ENCODE results near the gene FAIM. TPM values are rescaled to one million over a fixed set of nuclear protein-coding genes. Genes with fewer than 3 reads are reported as not detected.
A peak's percentile ranks its signal among the peaks of the same experiment; 100 is the strongest.
"Not testable (repeated sequence)": the region's sequence is repeated elsewhere in the genome, so short reads cannot be mapped to it uniquely, and the experiment has no call there.

The FAIM gene, protein sequence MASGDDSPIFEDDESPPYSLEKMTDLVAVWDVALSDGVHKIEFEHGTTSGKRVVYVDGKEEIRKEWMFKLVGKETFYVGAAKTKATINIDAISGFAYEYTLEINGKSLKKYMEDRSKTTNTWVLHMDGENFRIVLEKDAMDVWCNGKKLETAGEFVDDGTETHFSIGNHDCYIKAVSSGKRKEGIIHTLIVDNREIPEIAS
- total RNA-seq (25.1 TPM), polyA plus RNA-seq (42.2 TPM)
- long read RNA-seq, donor 1, result 0 reads
- long read RNA-seq, donor 2, transcript FAIM-204 (5 exons, 946 nt), result minor isoform, 6 of 15 reads
- long read RNA-seq, donor 2, transcript FAIM-203 (5 exons, 927 nt), result major isoform, 9 of 15 reads
- long read RNA-seq, donor 2, partial matches to known transcripts, result 0 of 15 reads
- long read RNA-seq, donor 2, other reads (novel, unspliced or antisense), result 0 of 15 reads
- long read RNA-seq, donor 3, transcript FAIM-204 (5 exons, 946 nt), result major isoform, 16 of 25 reads
- long read RNA-seq, donor 3, transcript FAIM-203 (5 exons, 927 nt), result minor isoform, 7 of 25 reads
- long read RNA-seq, donor 3, partial matches to known transcripts, result 0 of 25 reads
- long read RNA-seq, donor 3, other reads (novel, unspliced or antisense), result 0 of 25 reads
- long read RNA-seq, donor 4, transcript FAIM-204 (5 exons, 946 nt), result major isoform, 6 of 10 reads
- long read RNA-seq, donor 4, partial matches to known transcripts, result 0 of 10 reads
- long read RNA-seq, donor 4, other reads (novel, unspliced or antisense), result 0 of 10 reads
- long read RNA-seq, donor 5, transcript FAIM-204 (5 exons, 946 nt), result minor isoform, 7 of 23 reads
- long read RNA-seq, donor 5, transcript FAIM-203 (5 exons, 927 nt), result major isoform, 10 of 23 reads
- long read RNA-seq, donor 5, partial matches to known transcripts, result 5 of 23 reads
- long read RNA-seq, donor 5, other reads (novel, unspliced or antisense), result 0 of 23 reads
- long read RNA-seq, donor 6, transcript FAIM-204 (5 exons, 946 nt), result major isoform, 11 of 16 reads
- long read RNA-seq, donor 6, partial matches to known transcripts, result 0 of 16 reads
- long read RNA-seq, donor 6, other reads (novel, unspliced or antisense), result 0 of 16 reads
- long read RNA-seq, donor 7, transcript FAIM-204 (5 exons, 946 nt), result major isoform, 5 of 5 reads
- long read RNA-seq, donor 7, partial matches to known transcripts, result 0 of 5 reads
- long read RNA-seq, donor 7, other reads (novel, unspliced or antisense), result 0 of 5 reads
- long read RNA-seq, donor 8, partial matches to known transcripts, result 0 of 6 reads
- long read RNA-seq, donor 8, other reads (novel, unspliced or antisense), result 0 of 6 reads
- long read RNA-seq, donor 9, transcript FAIM-203 (5 exons, 927 nt), result major isoform, 9 of 10 reads
- long read RNA-seq, donor 9, partial matches to known transcripts, result 0 of 10 reads
- long read RNA-seq, donor 9, other reads (novel, unspliced or antisense), result 0 of 10 reads
- long read RNA-seq, donor 10, partial matches to known transcripts, result 0 of 9 reads
- long read RNA-seq, donor 10, other reads (novel, unspliced or antisense), result 0 of 9 reads

DNA sequence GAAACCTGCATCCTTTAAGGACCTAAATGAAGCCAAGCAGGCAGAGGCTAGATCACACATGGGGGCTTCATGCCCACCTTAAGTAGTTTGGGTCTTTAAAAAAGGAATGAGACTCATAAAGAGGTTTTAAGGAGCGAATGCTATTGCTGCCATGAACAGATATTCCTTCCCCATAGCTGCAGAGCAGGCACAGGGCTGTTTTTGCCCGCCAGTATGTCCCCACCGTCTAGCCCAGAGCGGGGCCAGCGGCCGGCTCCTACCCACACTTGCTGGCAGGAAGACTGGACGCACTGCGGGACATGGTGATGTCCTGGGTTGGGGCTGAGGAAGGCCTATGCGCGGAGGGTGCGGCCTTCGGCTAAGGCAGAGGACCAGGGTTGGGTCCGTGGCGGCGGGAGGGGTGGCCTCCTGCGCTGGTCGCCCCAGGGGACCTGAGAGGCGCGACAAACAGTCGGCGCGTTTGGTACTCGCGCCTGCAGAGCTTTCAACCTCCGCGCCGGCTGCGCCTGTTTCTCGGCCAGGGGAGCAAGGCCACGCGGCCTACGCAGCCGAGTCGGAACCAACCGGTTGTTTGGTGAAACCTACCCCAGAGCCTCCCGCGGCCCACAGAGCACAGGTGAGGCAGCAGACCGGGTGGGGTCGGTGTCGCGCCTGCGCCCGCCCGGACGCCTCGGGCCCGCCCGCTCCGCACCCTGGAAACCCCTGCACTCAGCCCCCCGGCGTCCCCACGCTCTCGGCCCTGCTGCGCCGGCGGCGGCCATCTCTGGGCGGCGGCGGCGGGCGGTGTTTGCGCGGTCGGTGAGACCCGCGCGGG, at the start of gene FAIM:
TSS of gene FAIM (plus strand) at position 450 of the 814 bp plus-strand sequence. CDS start 10,956 bp downstream, outside the sequence.
- peaks cover 0 to 5% of the 10 kb centered on the region in 2 donors for H3K9me3 ChIP-seq (ENCODE audit: control insufficient read depth in 2 of 2, insufficient read depth in 1 of 2, low read length in 1 of 2)
- peak in 7 of 9 donors; percentile 48 to 83 (median 56) for DNase-seq (ENCODE audit: low read depth in 6 of 9, low spot score in 9 of 9)
- H3K36me3 ChIP-seq (ENCODE audit: control insufficient read depth in 2 of 2, insufficient read depth in 2 of 2, low read length in 1 of 2), result no peaks in the 10 kb centered on the region
- WGBS, result 4% methylated on average over 68 of the region's 68 CpGs
- peak within 1 kb of the TSS; percentile 90 to 96 for H3K27ac ChIP-seq (ENCODE audit: low read depth in 1 of 2, low read length in 1 of 2)
- H3K27me3 ChIP-seq (ENCODE audit: control insufficient read depth in 2 of 2, insufficient read depth in 1 of 2, low read length in 1 of 2), result no peaks in the 10 kb centered on the region
- H3K4me3 ChIP-seq (ENCODE audit: low read length in 2 of 2), result peak within 1 kb of the TSS; percentile 67 to 85
- H3K4me1 ChIP-seq (ENCODE audit: control insufficient read depth in 2 of 2, insufficient read depth in 2 of 2, low read length in 2 of 2), result peaks cover 14 to 26% of the 10 kb centered on the region in 2 donors

DNA sequence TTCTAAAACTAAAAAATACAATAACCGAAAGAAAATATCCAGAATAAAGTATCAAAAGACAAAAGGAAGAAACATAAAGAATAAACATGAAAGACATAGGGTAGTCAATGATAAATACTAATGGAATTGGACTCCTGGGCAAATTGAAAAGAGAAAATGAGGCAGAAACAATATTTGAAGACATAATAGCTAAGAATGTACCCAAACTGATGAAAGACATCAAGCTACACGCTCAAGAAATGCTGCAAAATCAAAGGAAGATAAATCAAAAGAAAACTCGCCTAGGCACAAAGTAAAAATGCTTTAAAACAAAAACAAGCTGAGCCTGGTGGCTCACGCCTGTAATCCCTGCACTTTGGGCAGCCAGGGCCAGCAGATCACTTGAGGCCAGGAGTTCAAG, 49.4 kb upstream of the FAIM start:
- no peaks in the 10 kb centered on the region for H3K27me3 ChIP-seq (ENCODE audit: control insufficient read depth in 2 of 2, insufficient read depth in 1 of 2, low read length in 1 of 2)
- H3K27ac ChIP-seq (ENCODE audit: low read depth in 1 of 2, low read length in 1 of 2), result no peak overlapping the region
- WGBS, result 72% methylated on average over 4 of the region's 4 CpGs
- DNase-seq (ENCODE audit: low read depth in 6 of 9, low spot score in 9 of 9), result no peak
- H3K4me3 ChIP-seq (ENCODE audit: low read length in 2 of 2), result no peak overlapping the region
- H3K36me3 ChIP-seq (ENCODE audit: control insufficient read depth in 2 of 2, insufficient read depth in 2 of 2, low read length in 1 of 2), result peaks cover 18 to 19% of the 10 kb centered on the region in 2 donors
- H3K9me3 ChIP-seq (ENCODE audit: control insufficient read depth in 2 of 2, insufficient read depth in 1 of 2, low read length in 1 of 2), result peaks cover 4 to 22% of the 10 kb centered on the region in 2 donors
- H3K4me1 ChIP-seq (ENCODE audit: control insufficient read depth in 2 of 2, insufficient read depth in 2 of 2, low read length in 2 of 2), result no peaks in the 10 kb centered on the region

DNA sequence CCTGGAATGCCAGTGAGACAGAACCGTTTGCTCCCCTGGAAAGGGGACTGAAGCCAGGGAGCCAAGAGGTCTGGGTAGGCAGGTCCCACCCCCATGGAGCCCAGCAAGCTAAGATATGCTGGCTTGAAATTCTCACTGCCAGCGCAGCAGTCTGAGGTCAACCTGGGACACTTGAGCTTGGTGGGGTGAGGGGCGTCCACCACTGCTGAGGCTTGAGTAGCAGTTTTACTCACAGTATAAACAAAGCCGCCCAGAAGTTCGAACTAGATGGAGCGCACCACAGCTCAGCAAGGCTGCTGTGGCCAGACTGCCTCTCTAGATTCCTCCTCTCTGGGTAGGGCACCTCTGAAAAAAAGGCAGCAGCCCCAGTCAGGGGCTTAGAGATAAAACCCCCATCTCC, 48.1 kb upstream of the FAIM start:
- peaks cover 15% of the 10 kb centered on the region in 2 donors for H3K36me3 ChIP-seq (ENCODE audit: control insufficient read depth in 2 of 2, insufficient read depth in 2 of 2, low read length in 1 of 2)
- no peaks in the 10 kb centered on the region for H3K27me3 ChIP-seq (ENCODE audit: control insufficient read depth in 2 of 2, insufficient read depth in 1 of 2, low read length in 1 of 2)
- 98% methylated on average over 6 of the region's 6 CpGs for WGBS
- DNase-seq (ENCODE audit: low read depth in 6 of 9, low spot score in 9 of 9), result no peak
- no peak overlapping the region for H3K27ac ChIP-seq (ENCODE audit: low read depth in 1 of 2, low read length in 1 of 2)
- H3K4me3 ChIP-seq (ENCODE audit: low read length in 2 of 2), result no peak overlapping the region
- no peaks in the 10 kb centered on the region for H3K4me1 ChIP-seq (ENCODE audit: control insufficient read depth in 2 of 2, insufficient read depth in 2 of 2, low read length in 2 of 2)
- peaks cover 2 to 22% of the 10 kb centered on the region in 2 donors for H3K9me3 ChIP-seq (ENCODE audit: control insufficient read depth in 2 of 2, insufficient read depth in 1 of 2, low read length in 1 of 2)

DNA sequence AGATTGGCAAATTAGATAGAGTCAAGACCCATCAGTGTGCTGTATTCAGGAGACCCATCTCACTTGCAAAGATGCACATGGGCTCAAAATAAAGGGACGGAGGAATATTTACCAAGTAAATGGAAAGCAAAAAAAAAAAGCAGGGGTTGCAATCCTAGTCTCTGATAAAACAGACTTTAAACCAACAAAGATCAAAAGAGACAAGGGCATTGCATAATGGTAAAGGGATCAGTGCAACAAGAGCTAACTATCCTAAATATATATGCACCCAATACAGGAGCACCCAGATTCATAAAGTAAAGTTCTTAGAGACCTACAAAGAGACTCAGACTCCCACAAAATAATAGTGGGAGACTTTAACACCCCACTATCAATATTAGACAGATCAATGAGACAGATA, 45.7 kb upstream of the FAIM start:
- not testable (repeated sequence) for DNase-seq (ENCODE audit: low read depth in 6 of 9, low spot score in 9 of 9); H3K27ac ChIP-seq (ENCODE audit: low read depth in 1 of 2, low read length in 1 of 2); H3K27me3 ChIP-seq (ENCODE audit: control insufficient read depth in 2 of 2, insufficient read depth in 1 of 2, low read length in 1 of 2); H3K4me1 ChIP-seq (ENCODE audit: control insufficient read depth in 2 of 2, insufficient read depth in 2 of 2, low read length in 2 of 2); H3K4me3 ChIP-seq (ENCODE audit: low read length in 2 of 2)
- WGBS, result 97% methylated on average over 1 of the region's 1 CpG
- Histone ChIP-seq H3K9me3 (ENCODE audit: control insufficient read depth in 2 of 2, insufficient read depth in 1 of 2, low read length in 1 of 2) (peaks cover 2 to 22% of the 10 kb centered on the region in 2 donors), H3K36me3 (ENCODE audit: control insufficient read depth in 2 of 2, insufficient read depth in 2 of 2, low read length in 1 of 2) (peaks cover 15 to 20% of the 10 kb centered on the region in 2 donors)

DNA sequence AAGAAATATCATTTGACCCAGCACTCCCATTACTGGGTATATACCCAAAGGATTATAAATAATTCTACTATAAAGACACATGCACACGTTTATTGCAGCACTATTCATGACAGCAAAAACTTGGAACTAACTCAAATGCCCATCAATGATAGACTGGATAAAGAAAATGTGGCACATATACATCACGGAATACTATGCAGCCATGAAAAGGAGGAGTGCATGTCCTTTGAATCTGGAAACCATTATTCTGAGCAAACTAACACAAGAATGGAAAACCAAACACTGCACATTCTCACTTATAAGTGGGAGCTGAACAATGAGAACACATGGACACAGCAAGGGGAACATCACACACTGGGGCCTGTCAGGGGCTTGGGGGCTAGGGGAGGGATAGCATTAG, 42.3 kb upstream of the FAIM start:
- H3K27ac ChIP-seq (ENCODE audit: low read depth in 1 of 2, low read length in 1 of 2); H3K9me3 ChIP-seq (ENCODE audit: control insufficient read depth in 2 of 2, insufficient read depth in 1 of 2, low read length in 1 of 2); H3K4me3 ChIP-seq (ENCODE audit: low read length in 2 of 2); H3K4me1 ChIP-seq (ENCODE audit: control insufficient read depth in 2 of 2, insufficient read depth in 2 of 2, low read length in 2 of 2); H3K27me3 ChIP-seq (ENCODE audit: control insufficient read depth in 2 of 2, insufficient read depth in 1 of 2, low read length in 1 of 2); DNase-seq (ENCODE audit: low read depth in 6 of 9, low spot score in 9 of 9): not testable (repeated sequence)
- 50% methylated on average over 2 of the region's 2 CpGs for WGBS
- peaks cover 11 to 17% of the 10 kb centered on the region in 2 donors for H3K36me3 ChIP-seq (ENCODE audit: control insufficient read depth in 2 of 2, insufficient read depth in 2 of 2, low read length in 1 of 2)

DNA sequence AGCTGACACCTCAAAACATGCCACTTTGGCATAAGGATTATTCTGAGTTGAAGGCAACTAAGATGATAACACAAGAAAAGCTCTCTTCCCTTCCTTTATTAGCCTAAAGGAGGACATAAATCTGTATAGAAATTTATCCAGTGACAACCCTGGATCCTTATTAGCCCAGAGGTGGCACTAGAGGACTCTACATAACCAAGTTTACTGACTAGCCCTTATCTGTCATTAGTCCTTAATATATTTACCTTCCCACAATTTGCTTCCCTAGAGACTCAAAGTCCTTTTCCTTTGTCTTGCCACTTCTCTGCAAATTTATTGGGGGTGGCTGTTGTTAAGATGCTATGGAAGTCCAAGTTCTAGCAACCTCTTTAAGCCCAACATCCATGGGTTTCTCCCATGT, 41.2 kb upstream of the FAIM start:
- Histone ChIP-seq H3K27me3 (ENCODE audit: control insufficient read depth in 2 of 2, insufficient read depth in 1 of 2, low read length in 1 of 2) (no peaks in the 10 kb centered on the region), H3K4me1 (ENCODE audit: control insufficient read depth in 2 of 2, insufficient read depth in 2 of 2, low read length in 2 of 2) (no peaks in the 10 kb centered on the region), H3K9me3 (ENCODE audit: control insufficient read depth in 2 of 2, insufficient read depth in 1 of 2, low read length in 1 of 2) (no peaks in the 10 kb centered on the region), H3K27ac (ENCODE audit: low read depth in 1 of 2, low read length in 1 of 2) (no peak overlapping the region), H3K4me3 (ENCODE audit: low read length in 2 of 2) (no peak overlapping the region), H3K36me3 (ENCODE audit: control insufficient read depth in 2 of 2, insufficient read depth in 2 of 2, low read length in 1 of 2) (peaks cover 11 to 16% of the 10 kb centered on the region in 2 donors)
- DNase-seq (ENCODE audit: low read depth in 6 of 9, low spot score in 9 of 9), result no peak

DNA sequence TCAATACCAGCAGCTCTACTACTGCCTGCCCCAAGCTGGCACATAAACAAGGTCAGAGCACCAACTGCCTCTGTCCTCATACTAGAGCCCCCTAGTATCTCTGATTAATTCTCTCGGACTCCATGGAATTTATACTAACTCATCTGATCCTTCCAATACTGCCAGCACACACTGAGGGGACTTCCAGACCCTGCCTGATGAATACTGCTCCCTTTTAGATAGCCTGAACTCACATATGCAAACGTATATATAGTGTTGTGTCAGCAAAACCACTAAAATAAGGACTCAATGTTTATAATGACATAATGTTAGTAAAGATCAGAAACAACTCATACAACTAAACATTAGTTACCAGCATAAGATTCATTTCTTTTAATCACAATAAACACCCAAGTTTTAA, 39.5 kb upstream of the FAIM start:
- 94% methylated on average over 2 of the region's 2 CpGs for WGBS
- no peaks in the 10 kb centered on the region for H3K4me1 ChIP-seq (ENCODE audit: control insufficient read depth in 2 of 2, insufficient read depth in 2 of 2, low read length in 2 of 2)
- peaks cover 14 to 20% of the 10 kb centered on the region in 2 donors for H3K36me3 ChIP-seq (ENCODE audit: control insufficient read depth in 2 of 2, insufficient read depth in 2 of 2, low read length in 1 of 2)
- no peak overlapping the region for H3K4me3 ChIP-seq (ENCODE audit: low read length in 2 of 2)
- no peak for DNase-seq (ENCODE audit: low read depth in 6 of 9, low spot score in 9 of 9)
- H3K27me3 ChIP-seq (ENCODE audit: control insufficient read depth in 2 of 2, insufficient read depth in 1 of 2, low read length in 1 of 2), result no peaks in the 10 kb centered on the region
- no peak overlapping the region for H3K27ac ChIP-seq (ENCODE audit: low read depth in 1 of 2, low read length in 1 of 2)
- H3K9me3 ChIP-seq (ENCODE audit: control insufficient read depth in 2 of 2, insufficient read depth in 1 of 2, low read length in 1 of 2), result peaks cover 2 to 3% of the 10 kb centered on the region in 2 donors

DNA sequence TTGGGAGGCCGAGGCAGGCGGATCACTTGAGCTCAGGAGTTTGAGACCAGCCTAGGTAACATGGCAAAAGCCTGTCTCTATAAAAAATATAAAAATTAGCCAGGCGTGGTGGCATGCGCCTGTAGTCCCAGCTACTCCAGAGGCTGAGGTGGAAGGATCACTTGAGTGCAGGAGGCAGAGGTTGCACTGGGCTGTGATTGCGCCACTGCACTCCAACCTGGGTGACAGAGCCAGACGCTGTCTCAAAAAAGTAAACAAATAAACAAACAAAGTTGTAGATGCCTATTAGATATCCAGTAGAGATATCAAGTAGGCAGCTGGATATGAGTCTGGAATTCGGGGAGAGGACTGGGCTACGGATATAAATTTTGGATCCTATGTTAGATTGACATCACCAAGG, 38.9 kb upstream of the FAIM start:
- not testable (repeated sequence) for H3K27ac ChIP-seq (ENCODE audit: low read depth in 1 of 2, low read length in 1 of 2); H3K9me3 ChIP-seq (ENCODE audit: control insufficient read depth in 2 of 2, insufficient read depth in 1 of 2, low read length in 1 of 2); H3K4me1 ChIP-seq (ENCODE audit: control insufficient read depth in 2 of 2, insufficient read depth in 2 of 2, low read length in 2 of 2); H3K27me3 ChIP-seq (ENCODE audit: control insufficient read depth in 2 of 2, insufficient read depth in 1 of 2, low read length in 1 of 2); DNase-seq (ENCODE audit: low read depth in 6 of 9, low spot score in 9 of 9); H3K4me3 ChIP-seq (ENCODE audit: low read length in 2 of 2)
- 98% methylated on average over 8 of the region's 8 CpGs for WGBS
- H3K36me3 ChIP-seq (ENCODE audit: control insufficient read depth in 2 of 2, insufficient read depth in 2 of 2, low read length in 1 of 2), result peaks cover 19 to 22% of the 10 kb centered on the region in 2 donors
